Activated CD8-positive, alpha-beta T cell treated with anti-CD3 and anti-CD28 coated beads for 36 hours (primary cell): ENCODE measurements around the gene PPP1R18. TPM values are rescaled to one million over a fixed set of nuclear protein-coding genes. Genes with fewer than 3 reads are reported as not detected.

Source experiments
- ATAC-seq: fragments of 200-7000 bp; cut with Tn5 transposase; one replicate; pipeline ENCODE4 v1.10.0; 2021; ENCODE audit warnings: mild to moderate bottlenecking, moderate library complexity
- CTCF ChIA-PET: fragments of 350-600 bp; sonication (Branson Sonifier 250); formaldehyde crosslinking; loops from one replicate; lab custom pipeline; 2021; ENCODE audit warnings: antibody characterized with exemption; lab: Charles Lee
- POLR2A ChIA-PET: fragments of 350-600 bp; sonication (Branson Sonifier 250); formaldehyde crosslinking; loops from one replicate; lab custom pipeline; 2021; ENCODE audit warnings: antibody characterized with exemption; lab: Charles Lee
- DNase-seq: peaks from one replicate; pipeline ENCODE4 v3.0.0-alpha.2; 2020
- H3K27ac Mint-ChIP-seq: one replicate; pipeline ENCODE4 v1.8.0; 2021; ENCODE audit warnings: mild to moderate bottlenecking, mixed read lengths
- H3K27me3 Mint-ChIP-seq: one replicate; pipeline ENCODE4 v1.8.0; 2021; ENCODE audit warnings: mixed read lengths
- H3K36me3 Mint-ChIP-seq: one replicate; pipeline ENCODE4 v1.8.0; 2021; ENCODE audit warnings: low read depth, mixed read lengths
- H3K4me1 Mint-ChIP-seq: one replicate; pipeline ENCODE4 v1.8.0; 2021; ENCODE audit warnings: low read depth, mixed read lengths
- H3K4me3 Mint-ChIP-seq: one replicate; pipeline ENCODE4 v1.8.0; 2021; ENCODE audit warnings: mild to moderate bottlenecking, moderate library complexity, mixed read lengths
- H3K9me3 Mint-ChIP-seq: one replicate; pipeline ENCODE4 v1.8.0; 2021; ENCODE audit warnings: mixed read lengths
- intact Hi-C: fragments of 100-400 bp; cut with micrococcal nuclease; formaldehyde crosslinking; loops from one replicate; pipeline ENCODE4 v1.10.0; 2022
- total RNA-seq, 2 experiments: library from RNA; stranded (reverse); gene quantifications; one replicate each; pipeline ENCODE4 v1.2.3, GENCODE V29; 2021
- TF ChIP-seq, protein P1 (sequence below): fragments of 200-600 bp; IDR thresholded peaks from one replicate; pipeline ENCODE4 v1.8.0; 2022; ENCODE audit warnings: antibody characterized with exemption, mild to moderate bottlenecking

The PPP1R18 gene
- total RNA-seq, 2 experiments from 2014 or later: 174 to 177 TPM

DNA sequence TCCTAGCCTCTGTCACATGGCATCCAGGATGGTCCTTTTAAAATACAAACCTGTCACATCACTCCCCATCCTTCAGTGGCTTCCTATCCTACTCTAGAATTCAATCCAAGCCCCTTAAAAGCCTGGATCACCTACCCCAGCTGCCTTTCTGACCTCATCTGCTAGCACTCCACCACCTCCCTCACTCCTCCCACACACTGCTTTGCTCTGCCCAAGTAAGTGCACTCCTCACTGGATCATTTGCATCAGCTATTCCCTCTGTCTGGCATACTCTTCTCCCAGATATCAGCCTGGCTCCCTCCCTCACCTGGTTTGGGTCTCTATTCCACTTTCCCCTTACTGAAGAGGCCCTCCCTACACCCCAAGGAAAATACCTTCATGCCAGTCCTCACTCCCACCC is 29.0 kb downstream of the PPP1R18 start:
- ATAC-seq: no peak
- Mint-ChIP-seq H3K4me1 (no peaks in the 10 kb centered on the region), H3K36me3 (peaks cover 34% of the 10 kb centered on the region), H3K4me3 (no peak overlapping the region), H3K27me3 (no peaks in the 10 kb centered on the region), H3K9me3 (no peaks in the 10 kb centered on the region), H3K27ac (peak overlapping the region; percentile 10)
- intact Hi-C loops: no loop called here
- POLR2A ChIA-PET: interaction anchor here (0.6 to 2.0 kb wide), 3 partner anchors 39 to 97 kb away, joined by 3 to 5 read pairs (median 4); partner anchors contain the start of gene MRPS18B
- DNase-seq: no peak
- CTCF ChIA-PET: interaction anchor here (1.5 kb wide), 2 partner anchors 11 to 65 kb away, joined by 3 read pairs; no protein-coding TSS in a partner anchor
- TF ChIP-seq, protein P1, sequence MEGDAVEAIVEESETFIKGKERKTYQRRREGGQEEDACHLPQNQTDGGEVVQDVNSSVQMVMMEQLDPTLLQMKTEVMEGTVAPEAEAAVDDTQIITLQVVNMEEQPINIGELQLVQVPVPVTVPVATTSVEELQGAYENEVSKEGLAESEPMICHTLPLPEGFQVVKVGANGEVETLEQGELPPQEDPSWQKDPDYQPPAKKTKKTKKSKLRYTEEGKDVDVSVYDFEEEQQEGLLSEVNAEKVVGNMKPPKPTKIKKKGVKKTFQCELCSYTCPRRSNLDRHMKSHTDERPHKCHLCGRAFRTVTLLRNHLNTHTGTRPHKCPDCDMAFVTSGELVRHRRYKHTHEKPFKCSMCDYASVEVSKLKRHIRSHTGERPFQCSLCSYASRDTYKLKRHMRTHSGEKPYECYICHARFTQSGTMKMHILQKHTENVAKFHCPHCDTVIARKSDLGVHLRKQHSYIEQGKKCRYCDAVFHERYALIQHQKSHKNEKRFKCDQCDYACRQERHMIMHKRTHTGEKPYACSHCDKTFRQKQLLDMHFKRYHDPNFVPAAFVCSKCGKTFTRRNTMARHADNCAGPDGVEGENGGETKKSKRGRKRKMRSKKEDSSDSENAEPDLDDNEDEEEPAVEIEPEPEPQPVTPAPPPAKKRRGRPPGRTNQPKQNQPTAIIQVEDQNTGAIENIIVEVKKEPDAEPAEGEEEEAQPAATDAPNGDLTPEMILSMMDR: no peak

DNA sequence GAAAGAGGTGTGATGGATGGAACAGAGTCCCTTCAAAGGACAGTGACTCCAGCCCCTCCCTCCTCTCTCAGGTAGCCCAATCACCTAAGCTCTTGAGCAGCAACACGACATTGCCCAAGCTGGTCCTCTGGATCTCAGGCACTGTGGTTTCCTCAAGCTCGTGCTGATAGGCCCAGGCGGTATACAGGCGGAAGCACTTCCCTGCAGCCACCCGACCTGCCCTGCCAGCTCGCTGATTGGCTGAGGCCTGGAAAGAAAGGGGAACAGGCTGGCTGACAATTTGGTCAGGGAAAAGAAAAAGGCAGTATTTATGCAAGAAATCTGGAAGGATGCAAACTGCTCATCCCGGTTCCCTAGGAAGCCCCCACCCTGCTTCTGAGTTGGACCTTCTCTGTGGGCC is 29.9 kb downstream of the PPP1R18 start:
- intact Hi-C loops: no loop called here
- POLR2A ChIA-PET: interaction anchor here (0.7 to 2.0 kb wide), 3 partner anchors 8 to 41 kb away, joined by 4 to 5 read pairs (median 5); partner anchors contain the start of gene MRPS18B
- H3K36me3 Mint-ChIP-seq: peaks cover 33% of the 10 kb centered on the region
- TF ChIP-seq, protein P1: no peak
- H3K4me3 Mint-ChIP-seq: no peak overlapping the region
- no peak for DNase-seq
- CTCF ChIA-PET: interaction anchor here (1.1 to 1.5 kb wide), 3 partner anchors 10 to 74 kb away, joined by 3 read pairs; no protein-coding TSS in a partner anchor
- ATAC-seq: no peak
- no peaks in the 10 kb centered on the region for H3K27me3 Mint-ChIP-seq
- H3K9me3 Mint-ChIP-seq: no peaks in the 10 kb centered on the region
- no peaks in the 10 kb centered on the region for H3K4me1 Mint-ChIP-seq
- no peak overlapping the region for H3K27ac Mint-ChIP-seq

DNA sequence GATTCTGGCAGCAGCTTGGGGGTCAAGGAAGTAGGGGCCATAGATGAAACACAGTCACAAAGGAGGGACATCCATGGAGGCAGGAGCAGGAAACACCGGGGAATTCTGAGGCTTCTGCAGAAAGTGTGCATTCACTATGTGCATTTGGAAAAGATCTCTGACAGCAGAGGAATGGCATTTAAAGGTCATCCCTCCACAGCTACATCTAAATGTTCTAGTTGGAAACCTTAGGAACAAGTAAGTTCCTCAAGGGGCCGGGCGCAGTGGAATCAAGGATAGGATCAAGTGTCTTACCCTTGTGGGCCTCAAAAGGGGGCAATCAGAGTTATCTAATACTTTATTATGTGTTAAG is 30.7 kb downstream of the PPP1R18 start:
- Mint-ChIP-seq H3K4me3 (no peak overlapping the region), H3K4me1 (no peaks in the 10 kb centered on the region), H3K9me3 (no peaks in the 10 kb centered on the region), H3K27me3 (no peaks in the 10 kb centered on the region), H3K36me3 (peaks cover 37% of the 10 kb centered on the region), H3K27ac (no peak overlapping the region)
- CTCF ChIA-PET: interaction anchor here (1.1 to 1.3 kb wide), 2 partner anchors 10 to 75 kb away, joined by 3 read pairs; no protein-coding TSS in a partner anchor
- DNase-seq (no peak), ATAC-seq (no peak)
- intact Hi-C loops: no loop called here
- TF ChIP-seq, protein P1: no peak
- POLR2A ChIA-PET: no interaction called here

DNA sequence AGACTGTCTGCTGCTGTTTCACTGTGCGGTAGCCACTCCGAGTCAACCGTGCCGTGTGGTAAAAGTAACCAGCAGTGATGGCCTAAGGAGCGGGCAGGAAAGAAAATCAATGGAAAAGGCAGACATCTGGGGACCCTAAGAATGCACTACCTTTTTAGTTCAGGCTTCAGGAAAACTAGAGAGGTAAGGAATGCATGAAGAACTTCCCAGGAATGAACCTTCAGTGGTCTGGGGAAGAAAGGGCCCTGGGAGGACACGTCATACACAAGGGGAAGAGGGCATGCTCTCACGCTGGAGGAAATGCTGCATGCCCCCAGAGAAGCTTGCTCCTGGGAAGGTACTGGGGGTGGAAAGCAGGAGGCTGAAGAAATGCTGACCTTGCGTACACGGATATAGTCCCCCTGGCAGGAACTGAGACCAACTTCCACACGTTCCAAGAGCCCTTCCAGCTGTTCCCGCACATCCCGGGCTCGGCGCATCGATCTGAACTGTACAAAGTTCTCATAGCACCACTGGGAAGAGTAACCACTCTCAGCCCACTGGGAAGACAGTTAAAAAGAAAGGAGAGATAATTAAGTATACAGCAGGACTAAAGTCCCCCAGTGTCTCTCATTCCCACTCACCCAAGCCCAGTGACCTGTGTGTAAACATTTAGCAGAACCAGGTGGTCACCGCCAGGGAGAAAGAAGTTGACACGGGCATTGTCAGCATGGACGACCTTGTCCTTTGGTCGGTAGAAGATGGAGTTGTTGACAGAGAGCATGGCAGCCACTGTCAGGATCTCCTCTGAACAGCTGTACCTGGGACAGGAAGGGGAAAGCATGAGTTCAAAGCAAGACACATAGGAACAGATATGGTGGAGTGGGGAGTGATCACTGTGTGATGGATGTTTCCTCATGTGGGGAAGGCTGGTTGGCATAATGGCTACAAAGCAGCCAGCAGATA is 31.4 kb downstream of the PPP1R18 start:
- TF ChIP-seq, protein P1: no peak
- peaks cover 35% of the 10 kb centered on the region for H3K36me3 Mint-ChIP-seq
- CTCF ChIA-PET: interaction anchor here (1.1 to 1.3 kb wide), 2 partner anchors 10 to 76 kb away, joined by 3 read pairs; no protein-coding TSS in a partner anchor
- no peak overlapping the region for H3K27ac Mint-ChIP-seq
- POLR2A ChIA-PET: interaction anchor here (0.7 kb wide), 1 partner anchor 55 kb away, joined by 3 read pairs; no protein-coding TSS in a partner anchor
- ATAC-seq: no peak
- intact Hi-C loops: no loop called here
- H3K4me3 Mint-ChIP-seq: no peak overlapping the region
- no peaks in the 10 kb centered on the region for H3K27me3 Mint-ChIP-seq
- no peak for DNase-seq
- H3K9me3 Mint-ChIP-seq: no peaks in the 10 kb centered on the region
- H3K4me1 Mint-ChIP-seq: no peaks in the 10 kb centered on the region
